GM19240 (cell line): ENCODE results near the gene EBPL.
A peak's percentile ranks its signal among the peaks of the same experiment; 100 is the strongest.
"Not testable (repeated sequence)": the region's sequence is repeated elsewhere in the genome, so short reads cannot be mapped to it uniquely, and the experiment has no call there.

ENCODE experiments used
- DNase-seq: peaks from one replicate; pipeline ENCODE4 v3.0.0; 2011; ENCODE audit warnings: low spot score; ENCODE audit not compliant: insufficient read length

The EBPL gene

DNA sequence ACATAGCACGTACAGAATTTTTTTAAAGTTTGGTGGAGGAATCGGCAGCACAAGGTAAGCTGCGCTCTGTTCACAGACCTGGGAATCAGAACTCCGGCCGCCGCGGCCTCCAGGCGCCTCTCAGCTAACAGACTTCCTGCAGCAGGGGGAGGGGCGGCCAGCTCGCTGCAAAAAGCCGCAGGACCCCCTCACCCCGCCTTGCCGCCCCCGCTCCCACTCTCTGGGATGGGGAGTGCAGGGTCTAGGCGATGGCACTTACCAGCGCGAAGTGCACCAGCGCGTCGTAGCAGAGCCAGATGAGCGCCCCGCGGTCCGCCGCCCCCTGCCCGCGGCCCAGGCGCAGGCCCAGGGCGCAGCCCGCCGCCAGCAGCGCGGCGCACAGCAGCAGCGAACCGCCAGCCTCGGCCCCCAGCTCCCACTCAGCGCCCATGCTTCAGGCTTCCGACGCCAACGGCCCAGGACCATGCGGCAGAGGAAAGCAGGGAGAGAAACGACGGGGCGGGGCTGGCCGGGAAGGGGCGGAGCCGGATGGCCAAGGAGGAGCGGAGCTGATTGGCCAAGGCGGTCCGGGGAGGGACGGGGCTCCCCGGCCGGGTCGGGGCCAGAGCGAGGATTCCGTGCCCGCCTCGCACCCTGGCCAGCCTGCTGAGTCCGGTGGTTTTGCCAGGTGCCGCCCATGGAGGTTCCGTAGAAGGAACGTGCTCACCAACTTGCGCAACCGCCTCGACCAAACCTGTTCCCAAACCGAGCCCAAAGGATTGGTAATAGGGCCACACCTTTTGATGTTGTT lies at the start of gene EBPL:
TSS of gene EBPL (minus strand) at position 492 of the 790 bp plus-strand sequence. CDS start at position 430, 62 bp downstream.
- DNase-seq: peak; percentile 77

GRCh38 chr13:49740870-49741269 lies 49.6 kb upstream of the EBPL start:
- DNase-seq: no peak

DNA sequence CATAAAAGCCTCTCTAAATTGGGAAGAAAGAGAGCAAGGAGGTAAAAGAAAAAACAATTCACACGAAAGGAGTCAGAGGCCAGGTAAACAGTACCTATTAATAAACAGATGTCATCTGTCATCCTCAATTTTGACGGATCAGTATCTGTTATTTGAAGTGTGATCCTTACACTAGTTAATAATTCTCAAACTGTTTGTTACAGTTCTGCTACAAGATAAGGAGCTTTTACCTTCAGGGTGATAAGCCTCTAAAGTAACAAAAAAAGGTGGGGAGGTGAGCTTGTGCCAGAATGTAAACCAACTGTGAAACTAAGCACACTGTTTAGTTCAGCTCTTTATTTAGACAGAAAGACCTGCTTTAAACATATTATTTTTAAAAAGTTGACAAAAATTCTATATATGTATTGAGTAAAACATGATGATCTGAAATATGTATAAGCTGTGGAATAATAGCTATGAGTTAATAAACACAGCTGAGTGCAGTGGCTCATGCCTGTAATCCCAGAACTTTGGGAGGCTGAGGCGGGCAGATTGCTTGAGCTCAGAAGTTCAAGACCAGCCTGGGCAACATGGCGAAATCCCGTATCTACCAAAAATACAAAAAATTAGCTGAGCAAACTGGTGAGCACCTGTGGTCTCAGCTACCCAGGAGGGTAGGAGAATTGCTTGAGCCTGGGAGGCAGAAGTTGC lies 48.4 kb upstream of the EBPL start:
- no peak for DNase-seq

- DNase-seq: no peak
These were observed 42.1 kb upstream of the EBPL start for GRCh38 chr13:49733181-49733951.

DNA sequence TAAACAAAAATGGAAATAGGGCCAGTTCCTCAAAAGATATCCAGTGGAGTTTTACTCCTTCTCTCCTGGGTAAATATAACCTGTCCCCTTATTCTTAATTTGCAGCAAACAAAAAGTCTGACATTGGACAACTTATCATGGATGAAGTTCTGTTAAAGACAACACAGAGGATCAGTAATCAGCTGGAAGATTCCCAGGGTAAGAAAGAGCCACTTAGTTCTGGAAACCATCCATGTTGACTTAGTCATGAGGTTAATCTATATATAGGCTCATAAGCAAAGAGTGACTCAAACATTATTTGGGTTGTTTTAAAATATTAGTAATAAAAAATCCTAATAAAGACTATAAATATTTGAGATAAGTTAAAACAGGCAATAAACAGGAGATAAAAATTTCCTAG lies 40.5 kb upstream of the EBPL start:
- no peak for DNase-seq

DNA sequence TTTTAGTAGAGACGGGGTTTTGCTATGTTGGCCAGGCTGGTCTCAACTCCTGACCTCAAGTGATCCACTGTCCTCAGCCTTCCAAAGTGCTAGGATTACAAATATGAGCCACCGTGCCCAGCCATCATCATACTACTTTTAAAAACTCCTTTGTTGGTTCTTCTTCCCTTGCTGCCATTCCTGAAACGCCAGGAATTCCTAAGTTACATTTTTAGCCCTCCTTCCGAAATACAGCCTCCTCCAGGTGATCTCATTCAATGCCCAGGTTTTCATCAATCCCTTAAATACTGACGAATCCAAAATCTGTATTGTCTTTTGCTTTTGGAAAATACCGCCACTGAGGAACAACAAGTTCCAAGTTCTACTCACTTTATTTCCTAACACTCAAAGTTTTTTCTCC lies 25.3 kb upstream of the EBPL start:
- no peak for DNase-seq

- DNase-seq: no peak
These were observed 23.5 kb upstream of the EBPL start for GRCh38 chr13:49714757-49715156.

DNA sequence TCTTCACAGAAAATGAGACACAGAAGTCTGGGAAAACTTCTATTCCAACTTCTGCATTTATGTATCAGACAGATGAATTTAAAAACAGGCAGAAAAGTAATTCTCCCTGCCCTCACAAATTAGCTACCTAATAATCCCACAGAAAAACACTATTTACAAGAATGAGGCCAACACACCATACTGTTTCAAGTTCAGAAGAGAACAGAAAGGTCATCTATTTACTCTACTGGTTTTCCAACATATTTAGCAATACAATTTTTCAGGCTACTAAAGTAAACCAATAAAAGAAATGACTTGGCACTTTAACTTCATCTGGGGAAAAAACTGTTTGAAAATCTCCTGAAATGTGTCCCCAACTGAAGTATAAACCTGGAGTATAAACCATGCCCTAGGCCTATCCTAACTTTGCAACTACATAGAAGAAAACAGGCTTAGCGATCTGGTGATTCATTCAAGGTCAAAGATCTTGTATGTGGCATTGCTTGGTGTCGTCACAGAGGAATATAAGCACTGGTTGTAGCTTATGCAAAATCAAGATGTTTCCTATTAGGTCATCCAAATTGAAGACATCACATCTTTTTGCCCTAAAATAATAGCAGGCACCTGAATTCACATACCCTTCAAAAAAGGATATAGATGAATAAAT lies 20.1 kb upstream of the EBPL start:
- DNase-seq: no peak

DNA sequence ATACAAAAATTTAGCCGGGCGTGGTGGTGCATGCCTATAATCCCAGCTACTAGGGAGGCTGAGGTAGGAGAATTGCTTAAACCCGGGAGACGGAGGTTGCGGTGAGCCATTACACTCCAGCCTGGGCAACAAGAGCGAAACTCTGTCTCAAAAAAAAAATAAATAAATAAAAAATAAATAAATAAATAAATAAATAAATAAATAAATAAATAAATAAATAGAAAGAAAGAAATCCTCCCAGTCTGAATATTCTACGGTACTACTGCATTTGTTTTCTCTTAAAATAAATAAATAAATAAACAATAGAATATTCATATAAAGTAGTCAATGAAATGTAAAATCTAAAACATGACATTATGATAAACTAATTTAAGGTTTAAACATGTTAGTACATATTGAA lies 13.0 kb upstream of the EBPL start:
- not testable (repeated sequence) for DNase-seq

DNA sequence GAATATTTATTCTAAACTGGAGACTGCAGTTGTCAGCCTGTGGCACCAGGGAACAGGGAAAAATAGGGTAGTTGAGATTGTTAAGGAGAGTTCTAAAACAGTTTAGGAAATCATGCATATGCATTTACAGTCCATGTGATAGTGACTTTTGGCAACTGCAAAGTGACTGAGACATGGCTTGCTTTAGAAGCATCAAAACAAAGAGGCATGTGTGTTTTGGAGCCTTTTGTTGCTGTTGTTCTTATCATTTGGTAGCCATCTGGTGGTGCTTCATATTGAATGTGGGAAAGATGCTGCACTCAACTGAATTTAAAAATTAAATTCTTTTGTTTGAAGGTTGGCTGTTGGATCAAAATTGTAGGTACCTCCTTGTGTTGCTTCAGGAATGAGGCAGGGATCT lies 10.2 kb upstream of the EBPL start:
- DNase-seq: no peak

DNA sequence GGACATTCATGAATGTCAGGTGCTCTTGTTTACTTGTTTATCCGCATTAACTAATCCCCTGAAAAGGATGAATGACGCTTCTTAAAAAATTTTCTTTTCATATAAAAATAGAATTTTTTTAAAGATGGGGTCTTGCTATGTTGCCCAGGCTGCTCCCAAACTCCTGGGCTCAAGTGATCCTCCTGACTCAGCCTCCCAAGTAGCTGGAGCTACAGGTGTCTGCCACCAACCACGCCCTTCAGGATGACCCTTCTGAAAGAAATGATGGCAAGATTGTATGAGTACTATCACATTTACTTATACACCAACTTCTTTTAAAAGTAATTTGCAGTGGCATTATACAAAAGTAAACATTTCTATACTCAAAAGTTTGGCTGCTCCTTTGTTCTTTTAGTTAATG lies 6.2 kb upstream of the EBPL start:
- DNase-seq: no peak

- no peak for DNase-seq
These were observed 3.2 kb upstream of the EBPL start for GRCh38 chr13:49694446-49694845.

GRCh38 chr13:49693877-49694276 lies 2.6 kb upstream of the EBPL start:
- no peak for DNase-seq

DNA sequence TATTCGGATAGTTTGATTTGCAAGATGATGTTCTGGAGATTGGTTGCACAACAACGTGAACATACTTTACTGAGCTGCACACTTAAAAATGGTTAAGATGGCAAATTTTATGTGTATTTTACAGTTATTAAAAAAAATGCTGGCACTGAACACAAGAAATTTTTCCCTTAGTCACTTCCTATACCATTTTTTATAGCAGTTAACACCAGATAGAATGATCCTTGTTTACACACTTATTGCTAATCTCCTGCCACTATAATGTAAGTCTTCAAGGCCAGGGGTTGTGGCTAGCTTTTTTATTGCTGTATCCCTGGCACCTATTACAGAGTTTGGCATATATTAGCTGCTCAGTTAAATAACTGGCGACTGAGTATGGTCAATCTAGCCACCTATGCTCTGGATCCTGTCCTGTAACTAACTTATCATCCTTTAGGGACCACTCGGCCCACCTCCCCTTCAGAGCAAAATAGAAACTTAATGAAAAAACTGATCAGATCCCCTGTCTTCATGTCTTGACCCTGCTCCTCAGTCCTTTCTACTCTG lies 2.0 kb upstream of the EBPL start:
- no peak for DNase-seq

GRCh38 chr13:49690133-49690994 lies 922 bp downstream of the EBPL start:
- no peak for DNase-seq

DNA sequence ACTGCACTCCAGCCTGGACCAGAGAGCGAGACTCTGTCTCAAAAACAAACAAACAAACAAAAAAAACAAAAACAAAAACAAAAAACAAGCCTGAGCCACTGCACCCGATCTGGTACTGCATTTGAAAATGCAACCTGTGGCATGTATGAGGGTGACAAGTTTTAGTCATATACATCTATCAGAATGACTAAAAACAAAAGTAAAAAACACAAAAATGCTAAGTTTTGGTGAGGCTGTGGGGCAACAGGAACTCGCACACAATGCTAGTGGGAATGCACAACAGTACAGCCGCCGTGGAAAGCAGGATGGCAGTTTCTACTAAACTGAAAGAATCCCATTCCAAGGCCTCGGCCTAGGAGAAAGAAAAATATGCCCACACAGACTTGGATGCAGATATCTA lies 7.8 kb downstream of the EBPL start:
- no peak for DNase-seq

DNA sequence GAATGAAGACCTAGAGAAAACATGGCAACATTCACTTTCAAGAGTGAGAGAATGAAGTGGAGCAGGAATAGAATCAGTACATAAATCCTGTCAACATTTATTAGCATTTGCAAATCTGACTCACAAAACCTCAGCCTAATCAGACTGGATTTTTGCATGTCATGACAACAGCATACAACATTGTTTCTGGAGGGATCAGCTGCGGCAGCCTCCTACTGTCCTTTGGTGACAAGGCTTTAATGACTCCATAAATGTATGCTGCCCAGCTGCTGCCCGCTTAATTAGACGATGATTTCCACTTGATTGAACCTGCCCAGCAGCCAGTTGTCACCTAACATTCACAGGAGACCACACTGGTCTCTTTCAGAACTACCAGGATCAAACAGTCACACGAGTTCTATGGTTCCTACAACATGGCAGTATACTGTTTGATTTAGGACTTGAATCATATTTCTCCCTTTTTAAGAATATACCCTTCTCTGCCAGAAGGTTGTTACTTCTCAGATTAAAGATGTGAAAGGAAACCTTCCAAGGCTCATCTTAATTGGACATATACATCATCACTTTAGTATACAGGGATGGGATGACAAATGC lies 9.3 kb downstream of the EBPL start:
- no peak for DNase-seq

- DNase-seq: no peak
These were observed 12.0 kb downstream of the EBPL start for GRCh38 chr13:49679246-49679645.

- DNase-seq: no peak
These were observed 12.9 kb downstream of the EBPL start for GRCh38 chr13:49678191-49678914.
